ENCODE data around the gene SUPT20H. TPM values are rescaled to one million over a fixed set of nuclear protein-coding genes. Genes with fewer than 3 reads are reported as not detected.
"Not testable (repeated sequence)": the region's sequence is repeated elsewhere in the genome, so short reads cannot be mapped to it uniquely, and the experiment has no call there.

Gene SUPT20H
- total RNA-seq, 1 donor from 2014 or later, result 88.6 TPM

GRCh38 chr13:37069597-37070103, 10.2 kb upstream of the SUPT20H start:
- DNase-seq, result no peak

- DNase-seq, result no peak
Observed at GRCh38 chr13:37068962-37069361, 9.5 kb upstream of the SUPT20H start.

GRCh38 chr13:37067874-37068273, 8.4 kb upstream of the SUPT20H start:
- DNase-seq, result no peak

GRCh38 chr13:37065890-37066526, 6.5 kb upstream of the SUPT20H start:
- DNase-seq, result no peak

GRCh38 chr13:37059848-37060192, 332 bp upstream of the SUPT20H start:
- no peak for DNase-seq

GRCh38 chr13:37056228-37056627, 3.3 kb downstream of the SUPT20H start:
- DNase-seq, result not testable (repeated sequence)

GRCh38 chr13:37053111-37053510, 6.4 kb downstream of the SUPT20H start:
- not testable (repeated sequence) for DNase-seq

GRCh38 chr13:37049810-37050209, 9.7 kb downstream of the SUPT20H start:
- no peak for DNase-seq

GRCh38 chr13:37047846-37048245, 11.6 kb downstream of the SUPT20H start:
- no peak for DNase-seq

GRCh38 chr13:37047032-37047431, 12.5 kb downstream of the SUPT20H start:
- no peak for DNase-seq

GRCh38 chr13:37046062-37046461, 13.4 kb downstream of the SUPT20H start:
- DNase-seq, result no peak

- no peak for DNase-seq
Observed at GRCh38 chr13:37040789-37041188, 18.7 kb downstream of the SUPT20H start.

- no peak for DNase-seq
Observed at GRCh38 chr13:37039896-37040295, 19.6 kb downstream of the SUPT20H start.

GRCh38 chr13:37037241-37037640, 22.2 kb downstream of the SUPT20H start:
- no peak for DNase-seq

GRCh38 chr13:37029617-37030016, 29.9 kb downstream of the SUPT20H start:
- no peak for DNase-seq

- DNase-seq, result no peak
Observed at GRCh38 chr13:37027639-37028038, 31.8 kb downstream of the SUPT20H start.

GRCh38 chr13:37026771-37027170, 32.7 kb downstream of the SUPT20H start:
- DNase-seq, result no peak

GRCh38 chr13:37023871-37024270, 35.6 kb downstream of the SUPT20H start:
- no peak for DNase-seq

- no peak for DNase-seq
Observed at GRCh38 chr13:37014609-37015008, 44.9 kb downstream of the SUPT20H start.

GRCh38 chr13:37011788-37012187, 47.7 kb downstream of the SUPT20H start:
- DNase-seq, result no peak

- no peak for DNase-seq
Observed at GRCh38 chr13:37011002-37011401, 48.5 kb downstream of the SUPT20H start.

GRCh38 chr13:37010424-37010823, 49.1 kb downstream of the SUPT20H start:
- no peak for DNase-seq

- DNase-seq, result no peak
Observed at GRCh38 chr13:37009692-37010091, 49.8 kb downstream of the SUPT20H start.

GRCh38 chr13:37001921-37002250, 57.6 kb downstream of the SUPT20H start:
- no peak for DNase-seq
